SK-MEL-5 (cell line): ENCODE measurements around the gene MGRN1. TPM values are rescaled to one million over a fixed set of nuclear protein-coding genes. Genes with fewer than 3 reads are reported as not detected.
"Not testable (repeated sequence)": the region's sequence is repeated elsewhere in the genome, so short reads cannot be mapped to it uniquely, and the experiment has no call there.

Experiments
- DNase-seq: peaks from one replicate; pipeline ENCODE4 v3.0.0-alpha.2; 2016; ENCODE audit warnings: low read depth, low spot score
- in situ Hi-C: cut with HindIII; loops from 2 replicates; pipeline ENCODE4 v1.10.0; 2016; ENCODE audit warnings: low sequenced_read_pairs, high pct_unique_total_duplicates, low pct_unique_long_range_greater_than_20kb
- small RNA-seq, 2 experiments: library from RNA; depleted of rRNA; stranded (forward); fragments of <200 nt; gene quantifications; one replicate each; pipeline ENCODE3, GENCODE V24; 2014
- total RNA-seq: library from RNA; depleted of rRNA; stranded (reverse); fragments of >200 nt; shearing (Covaris generic); gene quantifications from 2 replicates; pipeline ENCODE4 v1.2.3, GENCODE V29; 2014; rRNA removed

Gene MGRN1
- total RNA-seq, 1 experiment from 2014 or later = 11.3 TPM

- DNase-seq = no peak
- in situ Hi-C loops = no loop called here
Measured at GRCh38 chr16:4718466-4718865, 93.8 kb downstream of the MGRN1 start.

GRCh38 chr16:4723071-4723767 is 98.6 kb downstream of the MGRN1 start:
- no peak for DNase-seq
- in situ Hi-C loops = no loop called here

- DNase-seq = no peak
- in situ Hi-C loops = no loop called here
Measured at GRCh38 chr16:4724661-4725270, 100.1 kb downstream of the MGRN1 start.

GRCh38 chr16:4726616-4727015 is 102.0 kb downstream of the MGRN1 start:
- in situ Hi-C loops = no loop called here
- DNase-seq = no peak

GRCh38 chr16:4728676-4729075 is 104.0 kb downstream of the MGRN1 start:
- in situ Hi-C loops = no loop called here

GRCh38 chr16:4729876-4730275 is 105.2 kb downstream of the MGRN1 start:
- DNase-seq = no peak
- in situ Hi-C loops = no loop called here

More at GRCh38 chr16:4728676-4729075, 104.0 kb downstream of the MGRN1 start:
- DNase-seq = no peak

GRCh38 chr16:4733211-4733742 is 108.7 kb downstream of the MGRN1 start:
- in situ Hi-C loops = no loop called here
- no peak for DNase-seq

- in situ Hi-C loops = no loop called here
- DNase-seq = no peak
Measured at GRCh38 chr16:4733747-4734062, 109.1 kb downstream of the MGRN1 start.

- in situ Hi-C loops = no loop called here
- peak; percentile 96 for DNase-seq
Measured at GRCh38 chr16:4734063-4734729, 109.6 kb downstream of the MGRN1 start, which contains the start of the genes ANKS3 and DNAAF8. Gene ANKS3, minus strand, starts transcription at chr16:4734271. Its CDS starts 4,122 bp downstream, at chr16:4730149. Gene DNAAF8, plus strand, starts transcription at chr16:4734537. Its CDS starts 1,978 bp downstream, at chr16:4736515.

GRCh38 chr16:4734730-4735535 is 110.3 kb downstream of the MGRN1 start:
- DNase-seq = peak; percentile 76
- in situ Hi-C loops = no loop called here

GRCh38 chr16:4736546-4736945 is 111.9 kb downstream of the MGRN1 start:
- DNase-seq = no peak
- in situ Hi-C loops = no loop called here

GRCh38 chr16:4737545-4737944 is 112.9 kb downstream of the MGRN1 start:
- DNase-seq = no peak
- in situ Hi-C loops = no loop called here

GRCh38 chr16:4738370-4738769 is 113.7 kb downstream of the MGRN1 start:
- in situ Hi-C loops, DNase-seq: not testable (repeated sequence)

Small RNA genes lying within 50 kb of the gene (small RNA-seq; reads per million reads assigned to genes)
- gene MIR6769A (0 reads per million in 2 experiments), gene RN7SL850P (0 reads per million in 2 experiments)

Other genes with a start within 250 kb of the MGRN1 start
- gene CORO7, start 208.2 kb upstream of the MGRN1 start, total RNA-seq = 17.4 and 21.1 TPM in 2 replicates
- 93.2 and 102 TPM in 2 replicates for gene DNAJA3, start 199.0 kb upstream of the MGRN1 start, total RNA-seq
- 33.7 and 34.5 TPM in 2 replicates for gene NMRAL1, start 150.2 kb upstream of the MGRN1 start, total RNA-seq
- 65.7 and 68.0 TPM in 2 replicates for gene HMOX2, start 148.4 kb upstream of the MGRN1 start, total RNA-seq
- gene CDIP1, start 86.1 kb upstream of the MGRN1 start, total RNA-seq = 8.7 and 9.4 TPM in 2 replicates
- not detected in 2 replicates for gene C16orf96, start 68.5 kb upstream of the MGRN1 start, total RNA-seq
- gene UBALD1, start 9.9 kb upstream of the MGRN1 start, total RNA-seq = 13.1 and 14.5 TPM in 2 replicates
- gene NUDT16L1, start 68.7 kb downstream of the MGRN1 start, total RNA-seq = 27.6 and 28.8 TPM in 2 replicates
- 7.2 and 8.7 TPM in 2 replicates for gene ANKS3, start 109.4 kb downstream of the MGRN1 start, total RNA-seq
- 0.11 and 0.19 TPM in 2 replicates for gene DNAAF8, start 109.7 kb downstream of the MGRN1 start, total RNA-seq
- 8.1 and 10.6 TPM in 2 replicates for gene ZNF500, start 142.3 kb downstream of the MGRN1 start, total RNA-seq
- not detected in 2 replicates for gene SEPTIN12, start 163.5 kb downstream of the MGRN1 start, total RNA-seq
- gene SMIM22, start 170.5 kb downstream of the MGRN1 start, total RNA-seq = not detected in 2 replicates
- 2.5 and 2.9 TPM in 2 replicates for gene ROGDI, start 177.8 kb downstream of the MGRN1 start, total RNA-seq
- gene GLYR1, start 222.5 kb downstream of the MGRN1 start, total RNA-seq = 27.9 and 36.3 TPM in 2 replicates
- 14.1 and 14.5 TPM in 2 replicates for gene UBN1, start 222.7 kb downstream of the MGRN1 start, total RNA-seq